Measurements from ENCODE around the gene TDRKH. TPM values are rescaled to one million over a fixed set of nuclear protein-coding genes. Genes with fewer than 3 reads are reported as not detected.

The TDRKH gene
- total RNA-seq, 1 experiment from 2014 or later: 11.1 TPM

DNA sequence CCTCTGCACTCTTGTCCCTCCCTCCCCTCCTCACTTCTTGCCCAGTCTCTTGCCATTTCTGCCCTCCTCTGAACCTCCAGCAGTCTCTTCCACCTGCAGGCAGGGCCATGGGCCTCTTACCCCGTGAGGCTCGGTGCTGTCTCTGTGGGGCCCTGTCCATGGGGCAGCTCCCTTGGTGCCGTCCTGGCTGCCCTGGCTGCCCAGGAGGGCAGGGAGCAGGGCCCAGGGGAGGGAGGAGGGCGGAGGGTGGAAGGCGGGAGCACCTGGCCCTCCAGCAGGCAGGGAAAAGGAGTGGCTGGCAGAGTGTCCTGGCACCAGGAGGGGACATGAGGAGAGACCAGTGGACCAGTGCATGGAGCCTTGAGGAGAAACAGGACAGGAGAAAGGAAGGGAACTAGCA, 41.3 kb upstream of the TDRKH start, which contains the start of gene RORC:
TSS of gene RORC (minus strand) at position 198 of the 400 bp plus-strand sequence. CDS start at position 160, 38 bp downstream.
- no peak for DNase-seq (ENCODE audit: low read depth, low spot score)
- ChIA-PET CTCF (interaction anchor here (1.6 kb wide), 1 partner anchor 170 kb away, joined by 5 read pairs; no protein-coding TSS in a partner anchor), POLR2A (no interaction called here), RAD21 (ENCODE audit: low non-redundant PET in 1 of 2, low total read pairs in 2 of 2, uncharacterized antibody in 2 of 2, unreplicated experiment in 2 of 2) (no interaction called here)
- H3K9me2 ChIP-seq (ENCODE audit: insufficient read depth): no peaks in the 10 kb centered on the region
- no peak for ATAC-seq
- no peaks in the 10 kb centered on the region for H3K79me2 ChIP-seq (ENCODE audit: insufficient read depth, low read length)
- peak within 1 kb of the TSS; percentile 67 for H3K4me2 ChIP-seq (ENCODE audit: low read length)
- H3K4me1 ChIP-seq (ENCODE audit: control insufficient read depth in 1 of 2, insufficient read depth in 2 of 2, low read length in 2 of 2): peaks cover 17 to 46% of the 10 kb centered on the region in 2 experiments
- peak within 1 kb of the TSS; percentile 36; the same call in 1 of the 2 replicates for H3K27ac ChIP-seq (ENCODE audit: low read depth, low read length)
- no peaks in the 10 kb centered on the region for H4K20me1 ChIP-seq (ENCODE audit: insufficient read depth)
- BruUV-seq (replicated peaks): no TSS peak
- H3K4me3 ChIP-seq (replicated peaks in 1 of 2; ENCODE audit: low read depth in 1 of 2, low read length in 2 of 2): peak within 1 kb of the TSS; percentile 17 to 29; a peak in 2 of 4 replicates
- H3K9ac ChIP-seq (ENCODE audit: low read length): 0 out of 2 replicates have a peak within 1 kb of the TSS, but pooled peaks have one; percentile 29
- no peaks in the 10 kb centered on the region for H3K9me3 ChIP-seq (ENCODE audit: control insufficient read depth in 1 of 2, insufficient read depth in 1 of 2, low read depth in 1 of 2, low read length in 2 of 2)
- H3K36me3 ChIP-seq (ENCODE audit: control insufficient read depth in 1 of 2, insufficient read depth in 2 of 2, low read length in 2 of 2): no peaks in the 10 kb centered on the region
- intact Hi-C loops (cut with micrococcal nuclease): no loop called here
- TF ChIP-seq, protein P1, sequence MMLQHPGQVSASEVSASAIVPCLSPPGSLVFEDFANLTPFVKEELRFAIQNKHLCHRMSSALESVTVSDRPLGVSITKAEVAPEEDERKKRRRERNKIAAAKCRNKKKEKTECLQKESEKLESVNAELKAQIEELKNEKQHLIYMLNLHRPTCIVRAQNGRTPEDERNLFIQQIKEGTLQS (IDR thresholded peaks at IDR 0.05): no peak
- no peak for TF ChIP-seq TCF7L2 (IDR thresholded peaks at IDR 0.05; ENCODE audit: borderline replicate concordance, extremely low read depth, insufficient read depth, insufficient read length)
- no peaks in the 10 kb centered on the region for H3K27me3 ChIP-seq (ENCODE audit: insufficient read depth, low read length)
- H2AFZ ChIP-seq (ENCODE audit: low read depth, low read length, poor library complexity, severe bottlenecking): peak within 1 kb of the TSS; percentile 56

DNA sequence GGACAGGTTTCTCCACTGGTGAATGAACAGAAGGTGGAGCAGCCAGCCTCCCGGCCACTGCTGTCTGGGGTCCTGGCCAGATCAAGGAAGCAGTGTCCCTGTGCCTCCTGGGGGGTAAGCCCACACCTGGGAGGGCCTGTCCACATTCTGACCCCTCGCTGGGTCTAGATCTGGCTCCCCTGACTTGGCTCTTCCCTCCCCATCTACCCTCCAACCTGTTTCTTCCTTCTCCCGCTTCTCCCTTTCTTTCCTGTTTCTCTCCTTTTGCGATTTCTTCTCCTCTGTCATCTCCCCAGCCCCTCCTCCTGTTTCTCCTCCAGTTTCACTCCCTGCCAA, 40.9 kb upstream of the TDRKH start:
- Histone ChIP-seq H3K4me1 (ENCODE audit: control insufficient read depth in 1 of 2, insufficient read depth in 2 of 2, low read length in 2 of 2) (peaks cover 20 to 46% of the 10 kb centered on the region in 2 experiments), H3K9ac (ENCODE audit: low read length) (0 out of 2 replicates have a peak overlapping the region, but pooled peaks have one; percentile 29), H3K79me2 (ENCODE audit: insufficient read depth, low read length) (no peaks in the 10 kb centered on the region), H4K20me1 (ENCODE audit: insufficient read depth) (no peaks in the 10 kb centered on the region), H3K4me3 (replicated peaks in 1 of 2; ENCODE audit: low read depth in 1 of 2, low read length in 2 of 2) (peak overlapping the region; percentile 17 to 29; a peak in 1 of 4 replicates), H3K4me2 (ENCODE audit: low read length) (peak overlapping the region; percentile 67), H3K9me2 (ENCODE audit: insufficient read depth) (no peaks in the 10 kb centered on the region), H3K27ac (ENCODE audit: low read depth, low read length) (peak overlapping the region; percentile 36; the same call in 1 of the 2 replicates), H3K27me3 (ENCODE audit: insufficient read depth, low read length) (no peaks in the 10 kb centered on the region), H2AFZ (ENCODE audit: low read depth, low read length, poor library complexity, severe bottlenecking) (no peak overlapping the region), H3K9me3 (ENCODE audit: control insufficient read depth in 1 of 2, insufficient read depth in 1 of 2, low read depth in 1 of 2, low read length in 2 of 2) (no peaks in the 10 kb centered on the region), H3K36me3 (ENCODE audit: control insufficient read depth in 1 of 2, insufficient read depth in 2 of 2, low read length in 2 of 2) (no peaks in the 10 kb centered on the region)
- BruUV-seq (replicated peaks): TSS peak; percentile 56
- DNase-seq (ENCODE audit: low read depth, low spot score) (no peak), ATAC-seq (no peak)
- intact Hi-C loops (cut with micrococcal nuclease): no loop called here
- CTCF ChIA-PET: interaction anchor here (0.6 to 1.6 kb wide), 3 partner anchors 11 to 170 kb away, joined by 3 to 5 read pairs (median 5); no protein-coding TSS in a partner anchor
- RAD21 ChIA-PET (ENCODE audit: low non-redundant PET in 1 of 2, low total read pairs in 2 of 2, uncharacterized antibody in 2 of 2, unreplicated experiment in 2 of 2): interaction anchor here in 1 of 2 experiments (0.6 kb wide), 1 partner anchor 292 kb away, joined by 4 read pairs; no protein-coding TSS in a partner anchor
- POLR2A ChIA-PET: interaction anchor here (1.3 kb wide), 1 partner anchor 11 kb away, joined by 4 read pairs; no protein-coding TSS in a partner anchor
- TF ChIP-seq SRF (IDR thresholded peaks at IDR 0.05; ENCODE audit: low read depth) (no peak), EZH2phosphoT487 (IDR thresholded peaks at IDR 0.05; ENCODE audit: borderline replicate concordance) (no peak), ZFX (IDR thresholded peaks at IDR 0.05) (no peak), POLR2AphosphoS5 (IDR thresholded peaks at IDR 0.05; ENCODE audit: low read depth, low read length) (no peak), JUND (IDR thresholded peaks at IDR 0.05) (no peak), SIN3A (IDR thresholded peaks at IDR 0.05; ENCODE audit: low read depth) (no peak), EZH2 (IDR thresholded peaks at IDR 0.05) (no peak), TCF7L2 (IDR thresholded peaks at IDR 0.05; ENCODE audit: borderline replicate concordance, extremely low read depth, insufficient read depth, insufficient read length) (no peak), ELF1 (IDR thresholded peaks at IDR 0.05; ENCODE audit: borderline replicate concordance, low read depth) (no peak)
- TF ChIP-seq, protein P2, sequence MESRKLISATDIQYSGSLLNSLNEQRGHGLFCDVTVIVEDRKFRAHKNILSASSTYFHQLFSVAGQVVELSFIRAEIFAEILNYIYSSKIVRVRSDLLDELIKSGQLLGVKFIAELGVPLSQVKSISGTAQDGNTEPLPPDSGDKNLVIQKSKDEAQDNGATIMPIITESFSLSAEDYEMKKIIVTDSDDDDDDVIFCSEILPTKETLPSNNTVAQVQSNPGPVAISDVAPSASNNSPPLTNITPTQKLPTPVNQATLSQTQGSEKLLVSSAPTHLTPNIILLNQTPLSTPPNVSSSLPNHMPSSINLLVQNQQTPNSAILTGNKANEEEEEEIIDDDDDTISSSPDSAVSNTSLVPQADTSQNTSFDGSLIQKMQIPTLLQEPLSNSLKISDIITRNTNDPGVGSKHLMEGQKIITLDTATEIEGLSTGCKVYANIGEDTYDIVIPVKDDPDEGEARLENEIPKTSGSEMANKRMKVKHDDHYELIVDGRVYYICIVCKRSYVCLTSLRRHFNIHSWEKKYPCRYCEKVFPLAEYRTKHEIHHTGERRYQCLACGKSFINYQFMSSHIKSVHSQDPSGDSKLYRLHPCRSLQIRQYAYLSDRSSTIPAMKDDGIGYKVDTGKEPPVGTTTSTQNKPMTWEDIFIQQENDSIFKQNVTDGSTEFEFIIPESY (IDR thresholded peaks at IDR 0.05; ENCODE audit: extremely low read depth, insufficient replicate concordance, low read length): no peak
- TF ChIP-seq, protein P3, sequence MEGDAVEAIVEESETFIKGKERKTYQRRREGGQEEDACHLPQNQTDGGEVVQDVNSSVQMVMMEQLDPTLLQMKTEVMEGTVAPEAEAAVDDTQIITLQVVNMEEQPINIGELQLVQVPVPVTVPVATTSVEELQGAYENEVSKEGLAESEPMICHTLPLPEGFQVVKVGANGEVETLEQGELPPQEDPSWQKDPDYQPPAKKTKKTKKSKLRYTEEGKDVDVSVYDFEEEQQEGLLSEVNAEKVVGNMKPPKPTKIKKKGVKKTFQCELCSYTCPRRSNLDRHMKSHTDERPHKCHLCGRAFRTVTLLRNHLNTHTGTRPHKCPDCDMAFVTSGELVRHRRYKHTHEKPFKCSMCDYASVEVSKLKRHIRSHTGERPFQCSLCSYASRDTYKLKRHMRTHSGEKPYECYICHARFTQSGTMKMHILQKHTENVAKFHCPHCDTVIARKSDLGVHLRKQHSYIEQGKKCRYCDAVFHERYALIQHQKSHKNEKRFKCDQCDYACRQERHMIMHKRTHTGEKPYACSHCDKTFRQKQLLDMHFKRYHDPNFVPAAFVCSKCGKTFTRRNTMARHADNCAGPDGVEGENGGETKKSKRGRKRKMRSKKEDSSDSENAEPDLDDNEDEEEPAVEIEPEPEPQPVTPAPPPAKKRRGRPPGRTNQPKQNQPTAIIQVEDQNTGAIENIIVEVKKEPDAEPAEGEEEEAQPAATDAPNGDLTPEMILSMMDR (IDR thresholded peaks at IDR 0.05 in 2 of 3, conservative IDR thresholded peaks at IDR 0.05 in 1 of 3; ENCODE audit: borderline replicate concordance in 1 of 3, insufficient read depth in 1 of 3, low read depth in 2 of 3, low read length in 2 of 3): no peak

All from HCT116 (cell line).